Measurements from ENCODE around the gene XPO5.

GRCh38 chr6:43492673-43493072 lies 83.2 kb downstream of the XPO5 start:
- TF ChIP-seq CTCF (optimal IDR thresholded peaks at IDR 0.05 in 1 of 3, IDR thresholded peaks at IDR 0.05 in 1 of 3, conservative IDR thresholded peaks at IDR 0.05 in 1 of 3; ENCODE audit: extremely low read depth in 1 of 3, insufficient read depth in 2 of 3, low read length in 3 of 3) = no peak
- TF ChIP-seq EZH2 (IDR thresholded peaks at IDR 0.05; ENCODE audit: low read length) = no peak
